Erythroblast (primary cell): Measurements from ENCODE around the gene GMNN.

ENCODE experiments used
- GATA1 ChIP-seq: IDR thresholded peaks from 2 replicates; pipeline ENCODE4 v1.6.1; 2011; ENCODE audit warnings: low read depth, mild to moderate bottlenecking, control low read depth, low read length, moderate library complexity
- POLR2A ChIP-seq: IDR thresholded peaks from 2 replicates; pipeline ENCODE4 v1.6.1; 2011; ENCODE audit warnings: mild to moderate bottlenecking, low read length

DNA sequence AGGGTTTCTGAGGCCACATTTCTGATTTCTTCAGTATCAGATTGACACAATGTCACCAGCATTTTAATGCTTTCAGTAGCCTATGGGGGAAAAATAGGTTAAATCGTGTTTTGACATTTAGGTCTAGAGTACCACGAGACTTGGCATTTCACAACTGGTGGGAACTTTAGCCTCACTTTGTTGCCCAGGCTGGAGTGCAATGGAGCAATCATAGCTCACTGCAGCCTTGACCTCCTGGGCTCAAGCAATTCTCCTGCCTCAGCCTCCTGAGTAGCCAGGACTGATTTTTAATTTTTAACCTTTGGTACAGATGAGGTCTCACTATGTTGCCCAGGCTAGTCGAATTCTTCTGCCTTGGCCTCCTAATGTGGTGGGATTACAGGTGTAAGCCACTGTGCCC is 35.0 kb downstream of the GMNN start:
- TF ChIP-seq POLR2A (no peak), GATA1 (no peak)
